Heart left ventricle (tissue), 16 donors: ENCODE measurements around the gene REXO1. TPM values are rescaled to one million over a fixed set of nuclear protein-coding genes. Genes with fewer than 3 reads are reported as not detected.

Experiments used
- ATAC-seq, 4 donors: fragments of 200-7000 bp; cut with Tn5 transposase; one replicate each; pipeline ENCODE4 v1.9.1; 2020 to 2022; ENCODE audit warnings: moderate library complexity in 4 of 4, mild to moderate bottlenecking in 3 of 4, moderate number of reproducible peaks in 1 of 4
- DNase-seq, 5 donors: peaks; one replicate each; pipeline ENCODE4 v3.0.0-alpha.2; 2020
- H3K27ac ChIP-seq, 12 donors: fragments of 200-600 bp; sonication (generic) in 4 of 12; one replicate each; pipeline versions ENCODE4 v1.5.0 to v1.8.0; 2016 to 2022; ENCODE audit warnings: mild to moderate bottlenecking in 2 of 12
- H3K27me3 ChIP-seq, 9 donors: fragments of 200-600 bp; sonication (generic) in 2 of 9; one replicate each; pipeline versions ENCODE4 v1.5.1 to v1.8.0; 2016 to 2022; ENCODE audit warnings: mild to moderate bottlenecking in 3 of 9
- H3K36me3 ChIP-seq, 9 donors: fragments of 200-600 bp; sonication (generic) in 2 of 9; one replicate each; pipeline versions ENCODE4 v1.5.0 to v1.8.0; 2018 to 2022; ENCODE audit warnings: mild to moderate bottlenecking in 2 of 9
- H3K4me1 ChIP-seq, 12 donors: fragments of 200-600 bp; sonication (generic) in 4 of 12; one replicate each; pipeline versions ENCODE4 v1.5.0 to v1.8.0; 2016 to 2022; ENCODE audit warnings: mild to moderate bottlenecking in 3 of 12
- H3K4me3 ChIP-seq, 12 donors: fragments of 200-600 bp; sonication (generic) in 4 of 12; one replicate each; pipeline versions ENCODE4 v1.5.0 to v1.8.0; 2017 to 2022; ENCODE audit warnings: mild to moderate bottlenecking in 9 of 12, moderate library complexity in 4 of 12
- H3K9me3 ChIP-seq, 12 donors: fragments of 200-600 bp; sonication (generic) in 4 of 12; one replicate each; pipeline versions ENCODE4 v1.5.0 to v1.8.0; 2016 to 2022; ENCODE audit warnings: mild to moderate bottlenecking in 1 of 12
- POLR2A ChIP-seq, 2 donors: fragments of 450-650 bp; IDR thresholded peaks; one replicate each; pipeline ENCODE4 v1.6.1; 2017; ENCODE audit warnings: antibody characterized with exemption in 2 of 2, mild to moderate bottlenecking in 2 of 2, moderate library complexity in 2 of 2
- WGBS, 4 donors: extraction: QIAGEN DNeasy Blood & Tissue Kit in 2 of 4; methylation state at CpG; one replicate each; pipeline versions ENCODE4 v1.1.5 to v1.1.7; 2013 to 2018; 5-methylcytosine and 5-hydroxymethylcytosine counted together
- intact Hi-C, 10 donors: fragments of 100-400 bp; cut with DNase I; formaldehyde crosslinking; loops; one replicate each; pipeline versions ENCODE4 v1.11.1 to v1.14.2; 2022
- polyA plus RNA-seq, 2 donors: library from polyadenylated mRNA; stranded (reverse); fragments of 200-250 nt; gene quantifications; one replicate each; pipeline ENCODE4 v1.2.3, GENCODE V29; 2013
- total RNA-seq, 9 donors: library from RNA; depleted of rRNA in 2 of 9; stranded (reverse); fragments of >200 nt in 2 of 9; fragmentation: NEBNext Ultra II Directional in 3 of 9; extraction: Animal tissue kit (Norgen Biotek cat#: 25700) in 3 of 9; gene quantifications; one replicate each; pipeline versions ENCODE4 v1.1.0 to v1.2.4, GENCODE V29; 2016 to 2023
- TF ChIP-seq, protein P1 (sequence below), 12 donors: fragments of 200-600 bp; sonication (generic) in 4 of 12; IDR thresholded peaks; one replicate each; pipeline versions ENCODE4 v1.5.0 to v1.8.0; 2018 to 2022; ENCODE audit warnings: antibody characterized with exemption in 12 of 12, mild to moderate bottlenecking in 5 of 12
- donor health status: ischemic (EF 13 %, LVEDD 7.1; RV severe dilation, severe dysfunction).
- donor health status: healthy with polysubstance abuse.
- donor health status: DM: no; HTN: yes; CAD: no.
- donor health status: DM: no; HTN: no; CAD: no.
- donor health status: ischemic (EF 25% LVEDD 6.9; RV normal size, moderate dysfunction).
- donor health status: ischemic (EF 25% LVEDD 5.7; RV mildly dilated, moderate dysfunction).
- donor health status: healthy.
- donor health status: DM: yes; HTN: yes; CAD: no.
- donor health status: ischemic (EF 35%, LVEDD 5.7; RV mildly dilated, moderate dysfunction).
- donor health status: nonischemic (EF 11% LVEDD 7.7; RV severe dilation, severe dysfunction).
- donor health status: DM: yes; HTN: yes; CAD: no.
- donor health status: PGD.
- donor health status: ischemic (EF 29% LVEDD 5.4; RV normal size, mild dysfunction).
- donor health status: nonischemic (EF 23%, LVEDD 6.1; RV moderate dilation, normal function).

Gene REXO1
- total and polyA plus RNA-seq, 11 donors, result 13.2 to 22.4 (median 16.4) TPM

GRCh38 chr19:1836458-1837221 lies 11.6 kb downstream of the REXO1 start:
- no peaks in the 10 kb centered on the region for H3K27me3 ChIP-seq
- TF ChIP-seq, protein P1, sequence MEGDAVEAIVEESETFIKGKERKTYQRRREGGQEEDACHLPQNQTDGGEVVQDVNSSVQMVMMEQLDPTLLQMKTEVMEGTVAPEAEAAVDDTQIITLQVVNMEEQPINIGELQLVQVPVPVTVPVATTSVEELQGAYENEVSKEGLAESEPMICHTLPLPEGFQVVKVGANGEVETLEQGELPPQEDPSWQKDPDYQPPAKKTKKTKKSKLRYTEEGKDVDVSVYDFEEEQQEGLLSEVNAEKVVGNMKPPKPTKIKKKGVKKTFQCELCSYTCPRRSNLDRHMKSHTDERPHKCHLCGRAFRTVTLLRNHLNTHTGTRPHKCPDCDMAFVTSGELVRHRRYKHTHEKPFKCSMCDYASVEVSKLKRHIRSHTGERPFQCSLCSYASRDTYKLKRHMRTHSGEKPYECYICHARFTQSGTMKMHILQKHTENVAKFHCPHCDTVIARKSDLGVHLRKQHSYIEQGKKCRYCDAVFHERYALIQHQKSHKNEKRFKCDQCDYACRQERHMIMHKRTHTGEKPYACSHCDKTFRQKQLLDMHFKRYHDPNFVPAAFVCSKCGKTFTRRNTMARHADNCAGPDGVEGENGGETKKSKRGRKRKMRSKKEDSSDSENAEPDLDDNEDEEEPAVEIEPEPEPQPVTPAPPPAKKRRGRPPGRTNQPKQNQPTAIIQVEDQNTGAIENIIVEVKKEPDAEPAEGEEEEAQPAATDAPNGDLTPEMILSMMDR (IDR thresholded peaks at IDR 0.05), result no peak
- TF ChIP-seq POLR2A (IDR thresholded peaks at IDR 0.05), result no peak
- WGBS, 4 donors, result 82 to 85% (median 83%) methylated on average over 28 to 31 of the region's 31 CpGs
- peaks cover 0 to 77% (median 39%) of the 10 kb centered on the region in 12 donors for H3K4me1 ChIP-seq
- peaks cover 0 to 7% (median 0%) of the 10 kb centered on the region in 9 donors for H3K36me3 ChIP-seq
- H3K4me3 ChIP-seq, result no peak overlapping the region
- no peak overlapping the region for H3K27ac ChIP-seq
- DNase-seq (no peak), ATAC-seq (no peak)
- intact Hi-C loops, result no loop called here
- H3K9me3 ChIP-seq, result no peaks in the 10 kb centered on the region

- no peak for DNase-seq
- Histone ChIP-seq H3K36me3 (peaks cover 0 to 19% (median 7%) of the 10 kb centered on the region in 9 donors), H3K4me1 (peaks cover 0 to 50% (median 17%) of the 10 kb centered on the region in 12 donors), H3K27ac (no peak overlapping the region), H3K9me3 (no peaks in the 10 kb centered on the region), H3K27me3 (no peaks in the 10 kb centered on the region), H3K4me3 (no peak overlapping the region)
- WGBS, 4 donors, result 38 to 89% (median 73%) methylated on average over 5 to 15 of the region's 15 CpGs
- ATAC-seq, result peak in 1 of 4 donors; percentile 8
- TF ChIP-seq, protein P1 (IDR thresholded peaks at IDR 0.05), result no peak
- no peak for TF ChIP-seq POLR2A (IDR thresholded peaks at IDR 0.05)
- intact Hi-C loops, result no loop called here
These were observed 14.7 kb downstream of the REXO1 start for GRCh38 chr19:1833540-1833939.

- intact Hi-C loops, result no loop called here
- 85 to 91% (median 86%) methylated on average over 26 of the region's 26 CpGs for WGBS, 4 donors
- TF ChIP-seq POLR2A (IDR thresholded peaks at IDR 0.05), result no peak
- TF ChIP-seq, protein P1 (IDR thresholded peaks at IDR 0.05), result no peak
- peaks cover 0 to 41% (median 8%) of the 10 kb centered on the region in 12 donors for H3K4me1 ChIP-seq
- DNase-seq (no peak), ATAC-seq (no peak)
- no peaks in the 10 kb centered on the region for H3K9me3 ChIP-seq
- H3K27ac ChIP-seq, result no peak overlapping the region
- no peaks in the 10 kb centered on the region for H3K27me3 ChIP-seq
- no peak overlapping the region for H3K4me3 ChIP-seq
- peaks cover 0 to 33% (median 16%) of the 10 kb centered on the region in 9 donors for H3K36me3 ChIP-seq
These were observed 16.1 kb downstream of the REXO1 start for GRCh38 chr19:1832046-1832663.

- no peaks in the 10 kb centered on the region for H3K27me3 ChIP-seq
- DNase-seq (no peak), ATAC-seq (no peak)
- no peak overlapping the region for H3K4me3 ChIP-seq
- intact Hi-C loops, result no loop called here
- H3K36me3 ChIP-seq, result peaks cover 0 to 36% (median 22%) of the 10 kb centered on the region in 9 donors
- no peak for TF ChIP-seq POLR2A (IDR thresholded peaks at IDR 0.05)
- TF ChIP-seq, protein P1 (IDR thresholded peaks at IDR 0.05), result no peak
- peaks cover 0 to 36% (median 6%) of the 10 kb centered on the region in 12 donors for H3K4me1 ChIP-seq
- 80 to 92% (median 84%) methylated on average over 8 to 11 of the region's 11 CpGs for WGBS, 4 donors
- no peak overlapping the region for H3K27ac ChIP-seq
- no peaks in the 10 kb centered on the region for H3K9me3 ChIP-seq
These were observed 17.3 kb downstream of the REXO1 start for GRCh38 chr19:1830978-1831377.
